HCT116 (cell line): ENCODE results near the gene ALCAM. TPM values are rescaled to one million over a fixed set of nuclear protein-coding genes. Genes with fewer than 3 reads are reported as not detected.
"Not testable (repeated sequence)": the region's sequence is repeated elsewhere in the genome, so short reads cannot be mapped to it uniquely, and the experiment has no call there.

Source experiments
- ATAC-seq: fragments of 200-7000 bp; cut with Tn5 transposase; 2 replicates; pipeline ENCODE4 v1.9.1; 2020; ENCODE audit warnings: mild to moderate bottlenecking, moderate library complexity
- BruUV-seq: library from RNA; stranded (reverse); fragments of 400-500 nt; replicated peaks from 2 replicates; lab custom pipeline; 2021; lab: Mats Ljungman, UMichigan
- CTCF ChIA-PET: fragments of 300-600 bp; sonication (Branson Sonifier 250); formaldehyde crosslinking; loops from one replicate; lab custom pipeline; 2021; ENCODE audit warnings: antibody characterized with exemption; lab: Charles Lee
- POLR2A ChIA-PET: fragments of 300-600, 350-600 bp; sonication (Branson Sonifier 250); formaldehyde crosslinking; loops from one replicate; lab custom pipeline; 2021; ENCODE audit warnings: antibody characterized with exemption; lab: Charles Lee
- RAD21 ChIA-PET, 2 experiments: fragments of 300-600 bp; sonication (Branson Sonifier 250); formaldehyde crosslinking; loops; one replicate each; lab custom pipeline; 2023; ENCODE audit warnings: low total read pairs in 2 of 2; ENCODE audit not compliant: uncharacterized antibody in 2 of 2, unreplicated experiment in 2 of 2, low non-redundant PET in 1 of 2; lab: Charles Lee
- DNase-seq: peaks from one replicate; pipeline ENCODE4 v3.0.0-alpha.2; 2010; ENCODE audit warnings: low read depth, low spot score
- H2AFZ ChIP-seq: fragments of 200-600 bp; shearing (Covaris generic), sonication (generic); 2 replicates; pipeline ENCODE4 v1.6.1; 2017; ENCODE audit warnings: low read depth, mixed run types, mixed read lengths, antibody characterized with exemption, low read length; ENCODE audit not compliant: poor library complexity, severe bottlenecking
- H3K27ac ChIP-seq: 2 replicates; pipeline ENCODE4 v1.5.1; 2012; ENCODE audit warnings: low read depth, low read length
- H3K27me3 ChIP-seq: fragments of 200-600 bp; sonication (generic); 2 replicates; pipeline ENCODE4 v1.6.1; 2016; ENCODE audit warnings: mixed run types, low read length, mixed read lengths; ENCODE audit not compliant: insufficient read depth
- H3K36me3 ChIP-seq, 2 experiments: fragments of 200-500 bp in 1 of 2; fragments of 200-600 bp in 1 of 2; sonication (Bioruptor generic) in 1 of 2; sonication (generic) in 1 of 2; 2 replicates each; pipeline versions ENCODE4 v1.5.1 to v1.6.1; 2014 to 2016; ENCODE audit warnings: low read length in 2 of 2, inconsistent platforms in 1 of 2, mixed read lengths in 1 of 2, mixed run types in 1 of 2; ENCODE audit not compliant: insufficient read depth in 2 of 2, control insufficient read depth in 1 of 2
- H3K4me1 ChIP-seq, 2 experiments: fragments of 200-600 bp in 1 of 2; sonication (generic) in 1 of 2; 2 replicates each; pipeline versions ENCODE4 v1.5.1 to v1.6.1; 2012 to 2017; ENCODE audit warnings: low read length in 2 of 2, inconsistent platforms in 1 of 2, mild to moderate bottlenecking in 1 of 2, mixed read lengths in 1 of 2, mixed run types in 1 of 2, moderate library complexity in 1 of 2; ENCODE audit not compliant: insufficient read depth in 2 of 2, control insufficient read depth in 1 of 2
- H3K4me2 ChIP-seq: fragments of 200-600 bp; sonication (generic); 2 replicates; pipeline ENCODE4 v1.6.1; 2017; ENCODE audit warnings: mixed run types, low read length, mixed read lengths
- H3K4me3 ChIP-seq, 2 experiments: fragments of 200-600 bp in 1 of 2; sonication (generic) in 1 of 2; replicated peaks in 1 of 2; 2 replicates each; pipeline ENCODE4 v1.5.1; 2011 to 2016; ENCODE audit warnings: low read length in 2 of 2, control low read depth in 1 of 2, low read depth in 1 of 2, mild to moderate bottlenecking in 1 of 2, mixed read lengths in 1 of 2, mixed run types in 1 of 2
- H3K79me2 ChIP-seq: fragments of 200-600 bp; sonication (generic); 2 replicates; pipeline ENCODE4 v1.6.1; 2017; ENCODE audit warnings: mild to moderate bottlenecking, mixed run types, low read length, moderate library complexity, mixed read lengths; ENCODE audit not compliant: insufficient read depth
- H3K9ac ChIP-seq: fragments of 200-600 bp; sonication (generic); 2 replicates; pipeline ENCODE4 v1.6.1; 2016; ENCODE audit warnings: low read length, mixed read lengths
- H3K9me2 ChIP-seq: fragments of 200-600 bp; sonication (generic), shearing (Covaris generic); 2 replicates; pipeline ENCODE4 v1.6.1; 2017; ENCODE audit warnings: mixed run types, mild to moderate bottlenecking, moderate library complexity; ENCODE audit not compliant: insufficient read depth
- H3K9me3 ChIP-seq, 2 experiments: fragments of 200-500 bp in 1 of 2; fragments of 200-600 bp in 1 of 2; sonication (Bioruptor generic) in 1 of 2; sonication (generic) in 1 of 2; 2 replicates each; pipeline ENCODE4 v1.6.1; 2014 to 2017; ENCODE audit warnings: low read length in 2 of 2, mixed read lengths in 2 of 2, inconsistent platforms in 1 of 2, low read depth in 1 of 2, mild to moderate bottlenecking in 1 of 2, mixed run types in 1 of 2, moderate library complexity in 1 of 2; ENCODE audit not compliant: control insufficient read depth in 1 of 2, insufficient read depth in 1 of 2
- H4K20me1 ChIP-seq: fragments of 200-600 bp; sonication (generic), shearing (Covaris generic); 2 replicates; pipeline ENCODE4 v1.6.1; 2017; ENCODE audit warnings: mixed run types, mild to moderate bottlenecking, moderate library complexity; ENCODE audit not compliant: insufficient read depth
- ATF3 ChIP-seq: IDR thresholded peaks from 2 replicates; pipeline ENCODE4 v1.6.1; 2012
- CBX3 ChIP-seq: IDR thresholded peaks from 2 replicates; pipeline ENCODE4 v1.6.1; 2012; ENCODE audit warnings: low read depth
- CEBPB ChIP-seq: IDR thresholded peaks from 2 replicates; pipeline ENCODE4 v1.6.1; 2012; ENCODE audit warnings: low read depth
- EGR1 ChIP-seq: IDR thresholded peaks from 2 replicates; pipeline ENCODE4 v1.6.1; 2012; ENCODE audit warnings: low read depth
- JUND ChIP-seq: IDR thresholded peaks from 2 replicates; pipeline ENCODE4 v1.6.1; 2012
- POLR2A ChIP-seq: IDR thresholded peaks from 2 replicates; pipeline ENCODE4 v1.7.0; 2011; ENCODE audit warnings: borderline replicate concordance; ENCODE audit not compliant: insufficient read depth, insufficient read length; ENCODE audit errors: extremely low read depth
- POLR2AphosphoS5 ChIP-seq: IDR thresholded peaks from 2 replicates; pipeline ENCODE4 v1.6.1; 2011; ENCODE audit warnings: mild to moderate bottlenecking, low read depth, low read length, moderate library complexity
- RAD21 ChIP-seq: IDR thresholded peaks from 2 replicates; pipeline ENCODE4 v1.6.1; 2012; ENCODE audit warnings: low read depth, mild to moderate bottlenecking
- SRF ChIP-seq: IDR thresholded peaks from 2 replicates; pipeline ENCODE4 v1.6.1; 2012; ENCODE audit warnings: low read depth
- TCF7L2 ChIP-seq: IDR thresholded peaks from 2 replicates; pipeline ENCODE4 v1.7.0; 2011; ENCODE audit warnings: borderline replicate concordance, inconsistent platforms; ENCODE audit not compliant: insufficient read depth, insufficient read length; ENCODE audit errors: extremely low read depth
- ZBTB33 ChIP-seq: IDR thresholded peaks from 2 replicates; pipeline ENCODE4 v1.6.1; 2011; ENCODE audit warnings: mild to moderate bottlenecking, low read length, moderate library complexity; ENCODE audit not compliant: insufficient replicate concordance; ENCODE audit errors: extremely low read depth
- ZFX ChIP-seq: fragments of 450-650 bp; IDR thresholded peaks from 2 replicates; pipeline ENCODE4 v1.6.1; 2017
- ZNF274 ChIP-seq: fragments of 200-500 bp; sonication (Bioruptor generic); IDR thresholded peaks from 2 replicates; pipeline ENCODE4 v1.6.1; 2014; ENCODE audit warnings: mild to moderate bottlenecking, low read depth, low read length, inconsistent platforms
- intact Hi-C: fragments of 100-400 bp; cut with micrococcal nuclease; formaldehyde crosslinking; loops from 2 replicates; pipeline ENCODE4 v1.10.0; 2022
- total RNA-seq: library from RNA; stranded (reverse); gene quantifications from one replicate; pipeline ENCODE4 v1.2.1, GENCODE V29; 2021; ENCODE audit not compliant: unreplicated experiment
- TF ChIP-seq, protein P1 (sequence below): IDR thresholded peaks from 2 replicates; pipeline ENCODE4 v1.6.1; 2012
- TF ChIP-seq, protein P2 (sequence below), 3 experiments: fragments of 200-600 bp in 1 of 3; sonication (generic) in 1 of 3; IDR thresholded peaks in 2 of 3; conservative IDR thresholded peaks in 1 of 3; 2 replicates each; pipeline ENCODE4 v1.5.1; 2012 to 2017; ENCODE audit warnings: low read depth in 2 of 3, low read length in 2 of 3, antibody characterized with exemption in 1 of 3, borderline replicate concordance in 1 of 3, control low read depth in 1 of 3, mild to moderate bottlenecking in 1 of 3, mixed read lengths in 1 of 3, mixed run types in 1 of 3, moderate library complexity in 1 of 3; ENCODE audit not compliant: insufficient read depth in 1 of 3

The ALCAM gene
- total RNA-seq, 1 experiment from 2014 or later: 56.7 TPM

- CTCF ChIA-PET, H2AFZ ChIP-seq, H3K27me3 ChIP-seq, H3K9ac ChIP-seq, H3K4me2 ChIP-seq, BruUV-seq, intact Hi-C loops, RAD21 ChIA-PET, H3K79me2 ChIP-seq, H3K4me3 ChIP-seq, H3K27ac ChIP-seq, H4K20me1 ChIP-seq, H3K4me1 ChIP-seq, ATAC-seq, H3K36me3 ChIP-seq, POLR2A ChIA-PET, DNase-seq, H3K9me3 ChIP-seq, H3K9me2 ChIP-seq: not testable (repeated sequence)
Observed at GRCh38 chr3:105603516-105603915, 236.8 kb downstream of the ALCAM start.

- H3K4me3 ChIP-seq: no peak overlapping the region
- intact Hi-C loops: no loop called here
- no TSS peak for BruUV-seq
- no peaks in the 10 kb centered on the region for H3K9me3 ChIP-seq
- H4K20me1 ChIP-seq: no peaks in the 10 kb centered on the region
- ChIA-PET CTCF (no interaction called here), RAD21 (no interaction called here), POLR2A (no interaction called here)
- no peak overlapping the region for H3K9ac ChIP-seq
- H3K4me1 ChIP-seq: peaks cover 1 to 2% of the 10 kb centered on the region in 2 experiments; a peak in 3 of 4 replicates
- no peak overlapping the region for H3K27ac ChIP-seq
- no peaks in the 10 kb centered on the region for H3K36me3 ChIP-seq
- H3K4me2 ChIP-seq: no peak overlapping the region
- no peaks in the 10 kb centered on the region for H3K27me3 ChIP-seq
- DNase-seq (no peak), ATAC-seq (no peak)
- no peak overlapping the region for H2AFZ ChIP-seq
- H3K9me2 ChIP-seq: no peaks in the 10 kb centered on the region
- no peaks in the 10 kb centered on the region for H3K79me2 ChIP-seq
- no peak for TF ChIP-seq ZNF274
- no peak for TF ChIP-seq CBX3
- no peak for TF ChIP-seq ZBTB33
- TF ChIP-seq RAD21: no peak
- TF ChIP-seq POLR2AphosphoS5: no peak
- TF ChIP-seq POLR2A: no peak
- TF ChIP-seq, protein P1, sequence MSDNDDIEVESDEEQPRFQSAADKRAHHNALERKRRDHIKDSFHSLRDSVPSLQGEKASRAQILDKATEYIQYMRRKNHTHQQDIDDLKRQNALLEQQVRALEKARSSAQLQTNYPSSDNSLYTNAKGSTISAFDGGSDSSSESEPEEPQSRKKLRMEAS: no peak
- no peak for TF ChIP-seq SRF
- TF ChIP-seq TCF7L2: no peak
- TF ChIP-seq ATF3: no peak
- TF ChIP-seq JUND: no peak
- TF ChIP-seq ZFX: no peak
- TF ChIP-seq CEBPB: no peak
- TF ChIP-seq EGR1: no peak
- TF ChIP-seq, protein P2, sequence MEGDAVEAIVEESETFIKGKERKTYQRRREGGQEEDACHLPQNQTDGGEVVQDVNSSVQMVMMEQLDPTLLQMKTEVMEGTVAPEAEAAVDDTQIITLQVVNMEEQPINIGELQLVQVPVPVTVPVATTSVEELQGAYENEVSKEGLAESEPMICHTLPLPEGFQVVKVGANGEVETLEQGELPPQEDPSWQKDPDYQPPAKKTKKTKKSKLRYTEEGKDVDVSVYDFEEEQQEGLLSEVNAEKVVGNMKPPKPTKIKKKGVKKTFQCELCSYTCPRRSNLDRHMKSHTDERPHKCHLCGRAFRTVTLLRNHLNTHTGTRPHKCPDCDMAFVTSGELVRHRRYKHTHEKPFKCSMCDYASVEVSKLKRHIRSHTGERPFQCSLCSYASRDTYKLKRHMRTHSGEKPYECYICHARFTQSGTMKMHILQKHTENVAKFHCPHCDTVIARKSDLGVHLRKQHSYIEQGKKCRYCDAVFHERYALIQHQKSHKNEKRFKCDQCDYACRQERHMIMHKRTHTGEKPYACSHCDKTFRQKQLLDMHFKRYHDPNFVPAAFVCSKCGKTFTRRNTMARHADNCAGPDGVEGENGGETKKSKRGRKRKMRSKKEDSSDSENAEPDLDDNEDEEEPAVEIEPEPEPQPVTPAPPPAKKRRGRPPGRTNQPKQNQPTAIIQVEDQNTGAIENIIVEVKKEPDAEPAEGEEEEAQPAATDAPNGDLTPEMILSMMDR (IDR thresholded peaks at IDR 0.05 in 2 of 3, conservative IDR thresholded peaks at IDR 0.05 in 1 of 3; ENCODE audit: borderline replicate concordance in 1 of 3, insufficient read depth in 1 of 3, low read depth in 2 of 3, low read length in 2 of 3): no peak
Observed at GRCh38 chr3:105606016-105606415, 239.3 kb downstream of the ALCAM start.
